C4-2B (cell line): ENCODE data around the gene TRIM5.

Experiments
- ZFX ChIP-seq: fragments of 450-650 bp; IDR thresholded peaks from 2 replicates; pipeline ENCODE4 v1.6.1; 2017
- TF ChIP-seq, protein P1 (sequence below): fragments of 450-650 bp; conservative IDR thresholded peaks from 2 replicates; pipeline ENCODE4 v1.5.1; 2017; ENCODE audit warnings: mild to moderate bottlenecking

DNA sequence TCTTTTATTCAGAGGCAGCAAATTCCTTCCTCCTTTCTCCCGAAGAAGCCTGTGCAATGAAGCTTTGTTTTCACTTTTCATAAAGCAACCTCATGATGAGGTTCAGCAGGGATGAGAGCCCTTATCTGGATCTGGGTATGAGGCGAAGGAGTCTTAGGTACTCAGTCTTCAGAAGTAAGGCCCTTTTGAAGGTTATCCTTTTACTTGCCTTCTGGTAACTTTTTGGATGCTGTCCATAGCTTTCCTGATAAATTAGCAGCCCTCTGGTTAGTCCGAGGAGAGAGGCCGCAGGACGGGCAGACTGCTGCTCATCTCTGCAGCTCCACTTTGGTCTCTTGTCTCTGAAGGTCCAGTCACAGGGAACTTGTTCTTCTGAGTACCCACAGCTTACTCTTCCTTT lies 5.9 kb upstream of the TRIM5 start:
- TF ChIP-seq, protein P1, sequence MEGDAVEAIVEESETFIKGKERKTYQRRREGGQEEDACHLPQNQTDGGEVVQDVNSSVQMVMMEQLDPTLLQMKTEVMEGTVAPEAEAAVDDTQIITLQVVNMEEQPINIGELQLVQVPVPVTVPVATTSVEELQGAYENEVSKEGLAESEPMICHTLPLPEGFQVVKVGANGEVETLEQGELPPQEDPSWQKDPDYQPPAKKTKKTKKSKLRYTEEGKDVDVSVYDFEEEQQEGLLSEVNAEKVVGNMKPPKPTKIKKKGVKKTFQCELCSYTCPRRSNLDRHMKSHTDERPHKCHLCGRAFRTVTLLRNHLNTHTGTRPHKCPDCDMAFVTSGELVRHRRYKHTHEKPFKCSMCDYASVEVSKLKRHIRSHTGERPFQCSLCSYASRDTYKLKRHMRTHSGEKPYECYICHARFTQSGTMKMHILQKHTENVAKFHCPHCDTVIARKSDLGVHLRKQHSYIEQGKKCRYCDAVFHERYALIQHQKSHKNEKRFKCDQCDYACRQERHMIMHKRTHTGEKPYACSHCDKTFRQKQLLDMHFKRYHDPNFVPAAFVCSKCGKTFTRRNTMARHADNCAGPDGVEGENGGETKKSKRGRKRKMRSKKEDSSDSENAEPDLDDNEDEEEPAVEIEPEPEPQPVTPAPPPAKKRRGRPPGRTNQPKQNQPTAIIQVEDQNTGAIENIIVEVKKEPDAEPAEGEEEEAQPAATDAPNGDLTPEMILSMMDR, result no peak
- TF ChIP-seq ZFX, result no peak
